H1 (cell line): ENCODE measurements around the gene BCL2. TPM values are rescaled to one million over a fixed set of nuclear protein-coding genes. Genes with fewer than 3 reads are reported as not detected.

Experiments used
- RBBP5 ChIP-seq: IDR thresholded peaks from 2 replicates; pipeline ENCODE4 v1.7.1; 2012; ENCODE audit warnings: low read depth, mild to moderate bottlenecking, inconsistent platforms, low read length, moderate library complexity, borderline replicate concordance
- polyA plus RNA-seq, 7 experiments: library from polyadenylated mRNA; depleted of rRNA in 3 of 7; stranded (reverse) in 5 of 7; unstranded in 2 of 7; fragments of >200 nt in 5 of 7; fragments of 200-250 nt in 2 of 7; gene quantifications; 1 replicate in 5 of 7; 2 replicates in 1 of 7; 4 replicates in 1 of 7; pipeline versions ENCODE4 v1.2.1 to v1.2.3, GENCODE V29; 2011 to 2013; ENCODE audit warnings: missing spikeins in 2 of 7, mixed read lengths in 2 of 7
- total RNA-seq: library from RNA; stranded (reverse); fragmentation: NEBNext Ultra II Directional; extraction: Animal tissue kit (Norgen Biotek cat#: 25700); gene quantifications from 2 replicates; pipeline ENCODE4 v1.2.1, GENCODE V29; 2021

The BCL2 gene
- total and polyA plus RNA-seq, 2 of the 8 experiments (the other 6 are each of a cell fraction or from before 2014, with no cell fraction given) = 0.59 to 4.5 TPM

DNA sequence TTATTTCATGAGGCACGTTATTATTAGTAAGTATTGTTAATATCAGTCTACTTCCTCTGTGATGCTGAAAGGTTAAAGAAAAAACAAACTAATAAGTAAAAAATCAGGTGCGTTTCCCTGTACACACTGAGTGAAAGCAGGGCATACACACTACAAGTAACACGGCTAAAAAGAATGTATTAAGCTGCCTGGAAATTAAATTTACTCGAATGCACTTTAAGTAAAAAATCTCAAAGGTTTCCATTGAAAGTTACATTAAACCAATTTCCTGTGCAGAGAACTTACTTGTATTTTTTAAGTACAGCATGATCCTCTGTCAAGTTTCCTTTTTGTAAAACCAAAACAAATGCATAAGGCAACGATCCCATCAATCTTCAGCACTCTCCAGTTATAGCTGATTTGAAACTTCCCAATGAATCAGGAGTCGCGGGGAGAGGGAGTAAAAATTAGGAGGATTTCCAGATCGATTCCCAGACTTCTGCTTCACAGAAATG lies 633 bp downstream of the BCL2 start (continued):
- no peak for TF ChIP-seq RBBP5
